ENCODE data around the gene NTN1. TPM values are rescaled to one million over a fixed set of nuclear protein-coding genes. Genes with fewer than 3 reads are reported as not detected.

Gene NTN1
- total RNA-seq, 4 donors from 2014 or later: 3.6 to 20.6 (median 7.2) TPM

DNA sequence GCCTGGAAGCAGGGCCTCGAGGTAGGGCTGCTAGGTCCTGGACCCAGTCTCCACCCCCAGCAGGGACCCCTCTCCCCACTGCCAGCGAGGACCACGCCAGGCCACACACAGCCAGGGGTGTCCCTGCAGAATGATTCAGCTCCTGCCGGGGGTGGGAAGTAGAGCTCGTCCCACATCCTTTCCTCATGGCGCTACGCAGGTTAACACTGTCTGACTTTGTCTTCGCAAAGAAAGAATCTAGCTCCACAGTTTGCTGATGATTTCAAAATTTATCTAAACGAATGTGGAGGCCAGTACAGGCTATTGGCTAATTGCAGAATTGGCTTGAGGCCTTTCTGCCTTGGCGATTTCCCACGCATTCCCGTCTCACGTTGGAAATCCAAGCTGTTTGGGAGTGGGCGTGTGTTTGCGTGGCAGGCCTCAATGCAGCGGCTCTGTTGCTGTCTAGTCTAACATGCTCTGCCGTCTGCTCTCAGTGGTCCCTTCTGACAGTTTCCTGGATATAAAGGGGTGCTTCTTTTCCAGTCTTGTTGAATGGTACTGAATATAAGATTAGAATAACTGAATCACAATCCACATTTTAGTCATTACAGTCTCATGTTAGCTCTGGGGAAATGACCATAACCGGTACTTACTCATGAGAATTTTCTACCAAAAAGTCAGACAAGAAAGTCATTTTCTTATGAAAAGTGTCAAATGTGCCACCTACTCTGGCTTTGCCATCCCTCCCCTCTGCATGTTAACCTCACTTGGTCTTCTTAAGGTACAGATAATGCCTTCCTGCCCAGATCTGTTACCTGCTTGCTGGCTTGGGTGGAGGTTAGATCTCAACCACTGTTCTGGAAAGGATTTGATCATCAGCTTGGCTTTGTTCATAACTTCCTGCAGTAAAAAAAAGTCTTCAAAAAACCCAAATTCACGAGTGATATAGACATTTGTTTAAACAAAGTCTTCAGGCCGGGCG, 252.4 kb downstream of the NTN1 start:
- Histone ChIP-seq H3K4me3 (no peak overlapping the region), H3K27ac (peak overlapping the region in 3 of 4 donors; percentile 24 to 48 (median 37)), H3K36me3 (no peaks in the 10 kb centered on the region), H3K4me1 (peaks cover 0 to 7% (median 0%) of the 10 kb centered on the region in 4 donors), H3K27me3 (no peaks in the 10 kb centered on the region), H3K9me3 (no peaks in the 10 kb centered on the region)
- DNase-seq: peak; percentile 18
- TF ChIP-seq CTCF (IDR thresholded peaks at IDR 0.05) (no peak), POLR2AphosphoS5 (IDR thresholded peaks at IDR 0.05) (no peak), POLR2A (IDR thresholded peaks at IDR 0.05) (no peak), EP300 (IDR thresholded peaks at IDR 0.05; ENCODE audit: low read depth) (no peak)
- in situ Hi-C loops (cut with MboI; ENCODE audit: low pct_ligation_motif_present in 1 of 4, low pct_unique_long_range_greater_than_20kb in 1 of 4, low sequenced_read_pairs in 3 of 4): no loop called here
- intact Hi-C loops (cut with DNase I; ENCODE audit: low total_unique reads): no loop called here
- WGBS, 2 donors (ENCODE audit: low coverage in 1 of 2): 83 to 88% methylated on average over 12 to 21 of the region's 21 CpGs

GRCh38 chr17:9274973-9275372, 253.7 kb downstream of the NTN1 start:
- 95 to 97% methylated on average over 5 to 9 of the region's 9 CpGs for WGBS, 2 donors (ENCODE audit: low coverage in 1 of 2)
- in situ Hi-C loops (cut with MboI; ENCODE audit: low pct_ligation_motif_present in 1 of 4, low pct_unique_long_range_greater_than_20kb in 1 of 4, low sequenced_read_pairs in 3 of 4): loop anchor here in 1 of 4 donors (25.0 kb wide), 1 partner anchor 263 kb away; the partner anchor contains the start of gene NTN1

DNA sequence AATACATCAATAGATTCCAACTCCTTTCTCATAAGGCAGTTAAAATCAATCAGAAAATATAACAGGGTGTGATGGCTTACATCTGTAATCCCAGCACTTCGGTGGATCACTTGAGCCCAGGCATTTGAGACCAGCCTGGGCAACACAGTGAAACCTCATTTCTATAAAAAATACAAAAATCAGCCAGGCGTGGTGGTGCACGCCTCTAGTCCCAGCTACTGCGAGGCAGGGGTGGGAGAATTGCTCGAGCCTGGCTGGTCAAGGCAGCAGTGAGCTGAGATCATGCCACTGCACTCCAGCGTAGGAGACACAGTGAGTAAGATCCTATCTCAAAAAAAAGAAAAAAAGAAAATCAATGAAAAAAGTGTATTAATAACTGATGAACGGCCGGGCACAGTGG, 258.6 kb downstream of the NTN1 start:
- no peak for TF ChIP-seq POLR2AphosphoS5 (IDR thresholded peaks at IDR 0.05)
- TF ChIP-seq POLR2A (IDR thresholded peaks at IDR 0.05): no peak
- no peak for TF ChIP-seq EP300 (IDR thresholded peaks at IDR 0.05; ENCODE audit: low read depth)
- no peak for TF ChIP-seq CTCF (IDR thresholded peaks at IDR 0.05)
- no peak overlapping the region for H3K27ac ChIP-seq
- WGBS, 2 donors (ENCODE audit: low coverage in 1 of 2): 93 to 94% methylated on average over 8 of the region's 8 CpGs
- H3K4me3 ChIP-seq: no peak overlapping the region
- H3K9me3 ChIP-seq: no peaks in the 10 kb centered on the region
- peaks cover 0 to 8% (median 6%) of the 10 kb centered on the region in 4 donors for H3K4me1 ChIP-seq
- H3K36me3 ChIP-seq: no peaks in the 10 kb centered on the region
- intact Hi-C loops (cut with DNase I; ENCODE audit: low total_unique reads) (no loop called here), in situ Hi-C loops (cut with MboI; ENCODE audit: low pct_ligation_motif_present in 1 of 4, low pct_unique_long_range_greater_than_20kb in 1 of 4, low sequenced_read_pairs in 3 of 4) (loop anchor here in 1 of 4 donors (25.0 kb wide), 1 partner anchor 268 kb away; the partner anchor contains the start of gene NTN1)
- DNase-seq: no peak
- no peaks in the 10 kb centered on the region for H3K27me3 ChIP-seq

More at GRCh38 chr17:9274973-9275372, 253.7 kb downstream of the NTN1 start:
- no peak for DNase-seq
- intact Hi-C loops (cut with DNase I; ENCODE audit: low total_unique reads): no loop called here
- Histone ChIP-seq H3K27ac (no peak overlapping the region), H3K9me3 (no peaks in the 10 kb centered on the region), H3K4me1 (peaks cover 0 to 7% (median 0%) of the 10 kb centered on the region in 4 donors), H3K4me3 (no peak overlapping the region), H3K27me3 (no peaks in the 10 kb centered on the region), H3K36me3 (no peaks in the 10 kb centered on the region)
- TF ChIP-seq POLR2A (IDR thresholded peaks at IDR 0.05) (no peak), CTCF (IDR thresholded peaks at IDR 0.05) (no peak), EP300 (IDR thresholded peaks at IDR 0.05; ENCODE audit: low read depth) (no peak), POLR2AphosphoS5 (IDR thresholded peaks at IDR 0.05) (no peak)

DNA sequence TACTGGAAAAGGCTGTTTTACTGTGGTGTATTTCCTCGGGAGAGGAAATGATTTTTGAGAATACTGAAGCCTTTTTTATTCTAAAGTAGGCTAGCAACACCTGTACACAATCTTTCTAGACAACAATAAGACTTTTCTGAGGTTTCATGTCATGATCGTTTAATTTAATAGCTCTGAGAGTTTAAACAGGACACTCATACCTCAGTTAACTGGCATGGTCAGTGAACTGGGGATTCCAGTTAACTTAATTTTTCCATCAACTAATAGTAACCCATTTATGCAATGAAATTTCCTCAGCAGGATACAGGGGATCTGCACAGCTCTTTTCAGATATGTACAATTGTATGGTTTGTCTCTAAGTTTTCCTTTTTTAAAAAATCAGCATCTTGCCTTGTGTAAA, 262.6 kb downstream of the NTN1 start:
- Histone ChIP-seq H3K27me3 (no peaks in the 10 kb centered on the region), H3K4me3 (no peak overlapping the region), H3K9me3 (no peaks in the 10 kb centered on the region), H3K27ac (no peak overlapping the region), H3K36me3 (no peaks in the 10 kb centered on the region), H3K4me1 (peaks cover 0 to 16% (median 6%) of the 10 kb centered on the region in 4 donors)
- TF ChIP-seq EP300 (IDR thresholded peaks at IDR 0.05; ENCODE audit: low read depth): no peak
- no peak for TF ChIP-seq POLR2AphosphoS5 (IDR thresholded peaks at IDR 0.05)
- no peak for TF ChIP-seq POLR2A (IDR thresholded peaks at IDR 0.05)
- TF ChIP-seq CTCF (IDR thresholded peaks at IDR 0.05): no peak
- DNase-seq: no peak
- intact Hi-C loops (cut with DNase I; ENCODE audit: low total_unique reads): no loop called here
- in situ Hi-C loops (cut with MboI; ENCODE audit: low pct_ligation_motif_present in 1 of 4, low pct_unique_long_range_greater_than_20kb in 1 of 4, low sequenced_read_pairs in 3 of 4): loop anchor here in 1 of 4 donors (25.0 kb wide), 1 partner anchor 272 kb away; the partner anchor contains the start of gene NTN1
- 31 to 44% methylated on average over 2 of the region's 2 CpGs for WGBS, 2 donors (ENCODE audit: low coverage in 1 of 2)
